ENCODE measurements around the gene ATOX1.

- no peak for TF ChIP-seq CTCF (conservative IDR thresholded peaks at IDR 0.05 in 1 of 2, IDR thresholded peaks at IDR 0.05 in 1 of 2; ENCODE audit: extremely low read depth in 1 of 2, insufficient read depth in 1 of 2, low read depth in 1 of 2, low read length in 2 of 2)
- TF ChIP-seq EZH2 (IDR thresholded peaks at IDR 0.05; ENCODE audit: borderline replicate concordance, low read length): no peak
Measured at GRCh38 chr5:151709109-151709735, 49.2 kb downstream of the ATOX1 start.
